K562 (cell line): ENCODE measurements around the gene HOXB6. TPM values are rescaled to one million over a fixed set of nuclear protein-coding genes. Genes with fewer than 3 reads are reported as not detected.

Experiments
- C11orf30 ChIP-seq: fragments of 450-650 bp; IDR thresholded peaks from 2 replicates; pipeline ENCODE4 v1.6.1; 2016; ENCODE audit warnings: low read depth, mild to moderate bottlenecking
- HDAC1 ChIP-seq, 2 experiments: fragments of 450-650 bp; IDR thresholded peaks; 2 replicates each; pipeline ENCODE4 v1.6.1; 2016 to 2017; ENCODE audit warnings: inconsistent platforms in 1 of 2, mild to moderate bottlenecking in 1 of 2, moderate library complexity in 1 of 2
- MXI1 ChIP-seq: IDR thresholded peaks from 2 replicates; pipeline ENCODE4 v1.6.1; 2011; ENCODE audit warnings: low read depth, mild to moderate bottlenecking, improper control_type of control experiment, low read length
- PATZ1 ChIP-seq: fragments of 250-450 bp; sonication (Bioruptor Pico); IDR thresholded peaks from 2 replicates; pipeline ENCODE4 v1.5.0; 2020; ENCODE audit warnings: mild to moderate bottlenecking, borderline replicate concordance
- POLR3A ChIP-seq: IDR thresholded peaks from 2 replicates; pipeline ENCODE4 v1.6.1; 2011; ENCODE audit warnings: borderline replicate concordance, mild to moderate bottlenecking, moderate library complexity; ENCODE audit not compliant: insufficient read length, insufficient read depth; ENCODE audit errors: extremely low read depth
- RERE ChIP-seq: sonication (generic); formaldehyde crosslinking; IDR thresholded peaks from 2 replicates; pipeline ENCODE4 v1.8.0; 2023; ENCODE audit warnings: missing genetic modification reagents, mild to moderate bottlenecking, borderline replicate concordance
- SNIP1 ChIP-seq: fragments of 450-650 bp; IDR thresholded peaks from 2 replicates; pipeline ENCODE4 v1.7.1; 2017; ENCODE audit warnings: low read depth, mild to moderate bottlenecking
- SRSF3 ChIP-seq: fragments of 200-400 bp; formaldehyde crosslinking; IDR thresholded peaks from 2 replicates; pipeline ENCODE4 v1.6.1; 2016; ENCODE audit warnings: mild to moderate bottlenecking, low read length, moderate library complexity; ENCODE audit not compliant: insufficient read depth
- TAF7 ChIP-seq: fragments of 450-650 bp; IDR thresholded peaks from 2 replicates; pipeline ENCODE4 v1.6.1; 2016; ENCODE audit warnings: missing genetic modification characterization, missing compliant biosample characterization
- ZNF644 ChIP-seq: fragments of 200-800 bp; sonication (Bioruptor generic); IDR thresholded peaks from 2 replicates; pipeline ENCODE4 v1.6.1; 2016; ENCODE audit warnings: low read depth, missing genetic modification characterization, missing compliant biosample characterization
- polyA plus RNA-seq, 8 experiments: library from polyadenylated mRNA; depleted of rRNA in 4 of 8; stranded (reverse) in 5 of 8; unstranded in 3 of 8; fragments of >200 nt; fragmentation: Nextera tagmentation in 2 of 8; fragmentation: Illumina TruSeq in 1 of 8; extraction: Ambion mirVana in 2 of 8; extraction: Trizol in 1 of 8; gene quantifications; 2 replicates each; pipeline versions ENCODE4 v1.2.1 to v1.2.3, GENCODE V29; 2011 to 2014; ENCODE audit warnings: inconsistent platforms in 1 of 8, missing spikeins in 1 of 8
- total RNA-seq, 7 experiments: library from RNA; depleted of rRNA in 6 of 7; stranded (reverse); fragments of >200 nt in 6 of 7; fragmentation: Illumina TruSeq in 2 of 7; extraction: Trizol in 2 of 7; gene quantifications; 2 replicates each; pipeline versions ENCODE4 v1.2.1 to v1.2.3, GENCODE V29; 2011 to 2021; ENCODE audit warnings: low replicate concordance in 1 of 7
- TF ChIP-seq, protein P1 (sequence below): fragments of 250-450 bp; sonication (Bioruptor Pico); IDR thresholded peaks from 2 replicates; pipeline ENCODE4 v1.4.0; 2020; ENCODE audit warnings: mild to moderate bottlenecking

Gene HOXB6
- total and polyA plus RNA-seq, 9 of the 15 experiments (the other 6 are each of a cell fraction or from before 2014, with no cell fraction given) = 1.2 to 14.8 (median 4.9) TPM

DNA sequence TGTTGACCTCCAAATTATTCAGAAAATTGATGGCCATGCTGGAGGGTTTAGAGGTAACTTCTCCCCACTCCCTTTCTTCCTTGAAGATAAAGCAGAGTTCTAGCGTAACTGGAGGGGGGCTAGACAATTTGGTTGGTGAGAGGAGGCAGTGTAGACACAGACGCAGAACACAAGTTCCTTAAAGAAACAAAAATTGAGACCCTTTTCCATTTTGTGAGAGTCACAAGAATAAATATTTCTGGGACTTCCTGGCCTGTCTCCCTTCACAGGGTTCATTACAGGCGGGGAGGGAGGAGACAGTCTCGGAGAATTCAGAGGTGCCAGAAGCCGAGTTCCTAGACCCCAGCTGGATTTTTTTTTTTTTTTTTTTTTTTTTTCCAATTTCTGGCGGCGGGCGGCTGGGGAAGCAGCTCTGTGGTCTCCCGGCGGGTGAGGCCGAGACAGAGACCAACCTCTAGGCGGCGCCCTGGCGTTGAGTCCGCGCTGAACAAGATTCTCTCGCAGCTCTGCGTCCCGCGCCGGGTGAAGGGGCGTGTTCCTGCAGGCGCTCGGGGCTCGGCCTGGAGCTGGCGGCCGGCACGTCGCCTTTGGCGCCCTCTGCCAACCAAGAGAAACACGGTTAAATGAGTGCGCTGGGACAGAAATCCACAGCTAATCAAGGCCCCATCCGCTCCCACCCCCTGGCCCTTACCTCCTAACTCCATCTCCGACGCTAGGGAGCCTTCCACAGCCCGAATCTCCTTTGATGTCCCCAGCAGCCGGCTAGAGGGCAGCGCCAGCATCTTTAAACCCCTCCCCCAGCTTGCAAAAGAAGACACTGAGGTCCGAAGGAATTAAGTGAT, 31.6 kb upstream of the HOXB6 start (continued):
- TF ChIP-seq, protein P1, sequence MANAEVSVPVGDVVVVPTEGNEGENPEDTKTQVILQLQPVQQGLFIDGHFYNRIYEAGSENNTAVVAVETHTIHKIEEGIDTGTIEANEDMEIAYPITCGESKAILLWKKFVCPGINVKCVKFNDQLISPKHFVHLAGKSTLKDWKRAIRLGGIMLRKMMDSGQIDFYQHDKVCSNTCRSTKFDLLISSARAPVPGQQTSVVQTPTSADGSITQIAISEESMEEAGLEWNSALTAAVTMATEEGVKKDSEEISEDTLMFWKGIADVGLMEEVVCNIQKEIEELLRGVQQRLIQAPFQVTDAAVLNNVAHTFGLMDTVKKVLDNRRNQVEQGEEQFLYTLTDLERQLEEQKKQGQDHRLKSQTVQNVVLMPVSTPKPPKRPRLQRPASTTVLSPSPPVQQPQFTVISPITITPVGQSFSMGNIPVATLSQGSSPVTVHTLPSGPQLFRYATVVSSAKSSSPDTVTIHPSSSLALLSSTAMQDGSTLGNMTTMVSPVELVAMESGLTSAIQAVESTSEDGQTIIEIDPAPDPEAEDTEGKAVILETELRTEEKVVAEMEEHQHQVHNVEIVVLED (CRISPR knock-in tag) = no peak; the same call in 1 of the 2 replicates
- TF ChIP-seq SRSF3 (no peak), RERE (no peak), PATZ1 (CRISPR knock-in tag) (no peak), TAF7 (tag) (no peak), POLR3A (no peak), C11orf30 (no peak), SNIP1 (no peak), ZNF644 (no peak), MXI1 (no peak), HDAC1 (IDR thresholded peaks at IDR 0.05) (no peak; a peak in 1 of 4 replicates)
